NCI-H146 (cell line): Measurements from ENCODE around the gene PHF3.

Experiments used
- DNase-seq: peaks from one replicate; lab custom pipeline; 2025; lab: John Stamatoyannopoulos, UW

PHF3 gene

GRCh38 chr6:63643862-63644261 is 8.3 kb downstream of the PHF3 start:
- no peak for DNase-seq

- no peak for DNase-seq
These were observed 9.2 kb downstream of the PHF3 start for GRCh38 chr6:63644668-63645326.

- DNase-seq, result no peak
These were observed 13.7 kb downstream of the PHF3 start for GRCh38 chr6:63649269-63649668.

- DNase-seq, result no peak
These were observed 14.3 kb downstream of the PHF3 start for GRCh38 chr6:63649847-63650265.

- DNase-seq, result no peak
These were observed 17.4 kb downstream of the PHF3 start for GRCh38 chr6:63652980-63653379.

- no peak for DNase-seq
These were observed 25.2 kb downstream of the PHF3 start for GRCh38 chr6:63660757-63661156.

GRCh38 chr6:63661769-63662168 is 26.2 kb downstream of the PHF3 start:
- DNase-seq, result no peak

GRCh38 chr6:63663147-63663955 is 27.7 kb downstream of the PHF3 start:
- DNase-seq, result no peak

GRCh38 chr6:63663956-63664281 is 28.3 kb downstream of the PHF3 start:
- DNase-seq, result no peak

GRCh38 chr6:63671098-63671754 is 35.6 kb downstream of the PHF3 start:
- DNase-seq, result peak; percentile 17

GRCh38 chr6:63672582-63673129 is 37.1 kb downstream of the PHF3 start:
- no peak for DNase-seq

GRCh38 chr6:63673692-63674091 is 38.1 kb downstream of the PHF3 start:
- DNase-seq, result no peak

GRCh38 chr6:63674635-63675034 is 39.0 kb downstream of the PHF3 start:
- no peak for DNase-seq

- DNase-seq, result no peak
These were observed 39.5 kb downstream of the PHF3 start for GRCh38 chr6:63675138-63675537.

- DNase-seq, result no peak
These were observed 41.0 kb downstream of the PHF3 start for GRCh38 chr6:63676412-63677114.

GRCh38 chr6:63677282-63677681 is 41.7 kb downstream of the PHF3 start:
- DNase-seq, result no peak

GRCh38 chr6:63683071-63683603 is 47.5 kb downstream of the PHF3 start:
- no peak for DNase-seq

GRCh38 chr6:63685446-63686379 is 50.1 kb downstream of the PHF3 start:
- DNase-seq, result no peak

- no peak for DNase-seq
These were observed 53.8 kb downstream of the PHF3 start for GRCh38 chr6:63689421-63689820.

GRCh38 chr6:63690221-63690620 is 54.6 kb downstream of the PHF3 start:
- DNase-seq, result no peak

GRCh38 chr6:63705707-63706106 is 70.1 kb downstream of the PHF3 start:
- DNase-seq, result no peak
